Tibial nerve (tissue), 4 donors: ENCODE data around the gene CD320. TPM values are rescaled to one million over a fixed set of nuclear protein-coding genes. Genes with fewer than 3 reads are reported as not detected.
"Not testable (repeated sequence)": the region's sequence is repeated elsewhere in the genome, so short reads cannot be mapped to it uniquely, and the experiment has no call there.

Experiments
- DNase-seq, 2 donors: peaks; one replicate each; pipeline ENCODE4 v3.0.0-alpha.2; 2019; ENCODE audit warnings: low spot score in 2 of 2
- H3K27ac ChIP-seq, 4 donors: fragments of 200-600 bp; sonication (generic) in 3 of 4; one replicate each; pipeline ENCODE4 v1.5.1; 2017 to 2019; ENCODE audit warnings: mild to moderate bottlenecking in 1 of 4
- H3K27me3 ChIP-seq, 2 donors: fragments of 200-600 bp; sonication (generic) in 1 of 2; one replicate each; pipeline versions ENCODE4 v1.5.1 to v1.6.0; 2017 to 2019
- H3K36me3 ChIP-seq, 3 donors: fragments of 200-600 bp; sonication (generic); one replicate each; pipeline ENCODE4 v1.5.1; 2018 to 2019
- H3K4me1 ChIP-seq, 4 donors: fragments of 200-600 bp; sonication (generic) in 3 of 4; one replicate each; pipeline ENCODE4 v1.5.1; 2017 to 2019
- H3K4me3 ChIP-seq, 4 donors: fragments of 200-600 bp; sonication (generic) in 3 of 4; one replicate each; pipeline ENCODE4 v1.5.1; 2017 to 2019; ENCODE audit warnings: mild to moderate bottlenecking in 1 of 4, moderate library complexity in 1 of 4
- H3K9me3 ChIP-seq, 4 donors: fragments of 200-600 bp; sonication (generic) in 3 of 4; one replicate each; pipeline ENCODE4 v1.5.1; 2017 to 2019
- EP300 ChIP-seq, 2 donors: sonication (generic); formaldehyde crosslinking; IDR thresholded peaks; one replicate each; pipeline ENCODE4 v1.6.1; 2017; ENCODE audit warnings: antibody characterized with exemption in 2 of 2, mild to moderate bottlenecking in 1 of 2
- POLR2A ChIP-seq, 2 donors: fragments of 450-650 bp; IDR thresholded peaks; one replicate each; pipeline ENCODE4 v1.6.1; 2017; ENCODE audit warnings: antibody characterized with exemption in 2 of 2, mild to moderate bottlenecking in 2 of 2, moderate library complexity in 2 of 2
- WGBS, 2 donors: methylation state at CpG; one replicate each; pipeline ENCODE4 v1.1.5; 2018; 5-methylcytosine and 5-hydroxymethylcytosine counted together
- total RNA-seq, 4 donors: library from RNA; depleted of rRNA; stranded (reverse); fragments of >200 nt; gene quantifications; one replicate each; pipeline ENCODE4 v1.1.0, GENCODE V29; 2016
- TF ChIP-seq, protein P1 (sequence below), 5 experiments: fragments of 200-600 bp in 3 of 5; fragments of 450-650 bp in 2 of 5; sonication (generic) in 3 of 5; IDR thresholded peaks; one replicate each; pipeline ENCODE4 v1.5.1; 2016 to 2019; ENCODE audit warnings: antibody characterized with exemption in 5 of 5, mild to moderate bottlenecking in 3 of 5, moderate library complexity in 2 of 5

The CD320 gene
- total RNA-seq, 4 donors from 2014 or later: 64.7 to 109 (median 83.9) TPM

DNA sequence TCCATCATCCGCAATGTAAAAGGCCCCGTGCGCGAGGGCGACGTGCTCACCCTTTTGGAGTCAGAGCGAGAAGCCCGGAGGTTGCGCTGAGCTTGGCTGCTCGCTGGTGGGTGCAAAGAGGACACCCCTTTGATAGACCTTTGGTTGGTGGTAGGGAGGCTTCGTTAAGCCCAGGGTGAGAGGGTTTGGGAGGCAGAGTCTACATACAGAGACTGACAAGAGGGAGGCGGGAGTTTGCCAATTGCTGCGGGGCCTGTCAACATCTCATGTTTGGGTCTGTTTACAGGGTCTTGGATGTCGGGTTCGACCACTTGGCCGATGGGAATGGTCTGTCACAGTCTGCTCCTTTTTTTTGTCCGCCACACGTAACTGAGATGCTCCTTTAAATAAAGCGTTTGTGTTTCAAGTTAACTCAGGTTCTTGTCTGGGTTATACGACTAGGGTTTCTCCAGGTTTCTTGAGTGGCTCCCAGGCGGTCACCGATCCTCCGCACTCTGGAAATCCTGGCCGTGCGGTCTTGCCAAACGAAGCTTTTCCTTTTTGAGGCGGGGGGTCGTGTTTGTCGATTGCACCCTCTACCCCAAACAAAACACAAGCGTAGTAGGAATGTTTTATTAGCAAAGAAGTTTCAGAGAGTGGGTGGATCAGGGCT lies 14.0 kb upstream of the CD320 start:
- peaks cover 0 to 48% (median 21%) of the 10 kb centered on the region in 4 donors for H3K4me1 ChIP-seq
- peak overlapping the region; percentile 86 to 95 (median 92) for H3K27ac ChIP-seq
- peaks cover 0 to 41% (median 0%) of the 10 kb centered on the region in 3 donors for H3K36me3 ChIP-seq
- TF ChIP-seq POLR2A (IDR thresholded peaks at IDR 0.05) (no peak), EP300 (IDR thresholded peaks at IDR 0.05) (no peak)
- TF ChIP-seq, protein P1, sequence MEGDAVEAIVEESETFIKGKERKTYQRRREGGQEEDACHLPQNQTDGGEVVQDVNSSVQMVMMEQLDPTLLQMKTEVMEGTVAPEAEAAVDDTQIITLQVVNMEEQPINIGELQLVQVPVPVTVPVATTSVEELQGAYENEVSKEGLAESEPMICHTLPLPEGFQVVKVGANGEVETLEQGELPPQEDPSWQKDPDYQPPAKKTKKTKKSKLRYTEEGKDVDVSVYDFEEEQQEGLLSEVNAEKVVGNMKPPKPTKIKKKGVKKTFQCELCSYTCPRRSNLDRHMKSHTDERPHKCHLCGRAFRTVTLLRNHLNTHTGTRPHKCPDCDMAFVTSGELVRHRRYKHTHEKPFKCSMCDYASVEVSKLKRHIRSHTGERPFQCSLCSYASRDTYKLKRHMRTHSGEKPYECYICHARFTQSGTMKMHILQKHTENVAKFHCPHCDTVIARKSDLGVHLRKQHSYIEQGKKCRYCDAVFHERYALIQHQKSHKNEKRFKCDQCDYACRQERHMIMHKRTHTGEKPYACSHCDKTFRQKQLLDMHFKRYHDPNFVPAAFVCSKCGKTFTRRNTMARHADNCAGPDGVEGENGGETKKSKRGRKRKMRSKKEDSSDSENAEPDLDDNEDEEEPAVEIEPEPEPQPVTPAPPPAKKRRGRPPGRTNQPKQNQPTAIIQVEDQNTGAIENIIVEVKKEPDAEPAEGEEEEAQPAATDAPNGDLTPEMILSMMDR (IDR thresholded peaks at IDR 0.05): no peak
- H3K9me3 ChIP-seq: peaks cover 0 to 4% (median 0%) of the 10 kb centered on the region in 4 donors
- H3K4me3 ChIP-seq: peak overlapping the region; percentile 80 to 95 (median 88)
- no peak for DNase-seq
- H3K27me3 ChIP-seq: no peaks in the 10 kb centered on the region
- 15 to 22% methylated on average over 30 of the region's 30 CpGs for WGBS, 2 donors

DNA sequence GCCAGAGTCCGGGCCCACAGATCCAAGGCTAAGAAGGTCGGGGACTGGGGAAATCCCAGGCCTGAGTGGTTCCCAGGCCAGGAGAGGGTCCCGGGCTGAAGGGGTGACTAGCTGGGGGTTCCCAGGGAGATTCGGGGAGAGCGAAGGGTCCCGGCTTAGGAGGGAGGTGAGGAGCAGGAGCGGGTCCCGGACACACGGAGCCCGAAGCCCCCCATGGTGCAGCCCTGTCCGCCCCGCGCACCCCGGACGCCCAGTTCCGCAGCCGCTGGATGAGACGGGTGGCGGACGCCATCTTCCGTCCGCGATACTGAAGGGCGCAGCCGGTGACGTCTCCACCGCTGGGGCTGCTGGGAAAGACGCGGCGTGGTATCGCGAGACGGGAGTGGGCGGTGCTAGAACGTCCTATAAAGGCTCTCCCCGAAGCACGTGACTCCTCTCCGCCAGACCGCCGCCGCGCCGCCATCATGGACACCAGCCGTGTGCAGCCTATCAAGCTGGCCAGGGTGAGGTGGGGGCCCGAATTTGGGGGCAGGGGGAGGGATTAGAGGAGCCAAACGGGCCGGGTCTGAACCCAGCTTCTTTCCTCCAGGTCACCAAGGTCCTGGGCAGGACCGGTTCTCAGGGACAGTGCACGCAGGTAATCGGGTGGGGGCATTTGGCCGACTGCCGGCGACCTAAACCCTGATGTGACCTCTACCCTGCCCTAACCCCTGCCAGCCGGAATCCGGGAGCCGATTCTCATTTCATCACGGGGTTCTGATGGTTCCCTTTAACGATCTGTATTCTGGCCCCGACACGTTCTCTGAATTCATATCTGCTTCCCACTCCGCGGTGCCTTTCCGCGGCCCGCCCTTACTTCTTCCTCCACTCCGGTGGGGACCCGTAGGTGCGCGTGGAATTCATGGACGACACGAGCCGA lies 13.2 kb upstream of the CD320 start, which contains the start of the genes NDUFA7 and RPS28:
Gene NDUFA7 (minus strand): TSS at position 309 of the 919 bp plus-strand sequence. CDS start 17 bp downstream, at position 292.
Gene RPS28 (plus strand): TSS at position 430 of the 919 bp plus-strand sequence. CDS start 35 bp downstream, at position 465.
- Histone ChIP-seq H3K27ac (peak within 1 kb of the TSS; percentile 86 to 96 (median 94)), H3K27me3 (no peaks in the 10 kb centered on the region), H3K4me1 (peaks cover 0 to 52% (median 21%) of the 10 kb centered on the region in 4 donors), H3K9me3 (no peaks in the 10 kb centered on the region), H3K4me3 (peak within 1 kb of the TSS; percentile 80 to 95 (median 88)), H3K36me3 (peaks cover 0 to 43% (median 0%) of the 10 kb centered on the region in 3 donors)
- TF ChIP-seq, protein P1 (IDR thresholded peaks at IDR 0.05): peak; percentile 25 to 66 (median 39)
- TF ChIP-seq POLR2A (IDR thresholded peaks at IDR 0.05) (peak; percentile 82 to 93), EP300 (IDR thresholded peaks at IDR 0.05) (peak; percentile 91 to 97)
- peak; percentile 95 to 97 for DNase-seq
- WGBS, 2 donors: 1% methylated on average over 48 to 53 of the region's 72 CpGs

DNA sequence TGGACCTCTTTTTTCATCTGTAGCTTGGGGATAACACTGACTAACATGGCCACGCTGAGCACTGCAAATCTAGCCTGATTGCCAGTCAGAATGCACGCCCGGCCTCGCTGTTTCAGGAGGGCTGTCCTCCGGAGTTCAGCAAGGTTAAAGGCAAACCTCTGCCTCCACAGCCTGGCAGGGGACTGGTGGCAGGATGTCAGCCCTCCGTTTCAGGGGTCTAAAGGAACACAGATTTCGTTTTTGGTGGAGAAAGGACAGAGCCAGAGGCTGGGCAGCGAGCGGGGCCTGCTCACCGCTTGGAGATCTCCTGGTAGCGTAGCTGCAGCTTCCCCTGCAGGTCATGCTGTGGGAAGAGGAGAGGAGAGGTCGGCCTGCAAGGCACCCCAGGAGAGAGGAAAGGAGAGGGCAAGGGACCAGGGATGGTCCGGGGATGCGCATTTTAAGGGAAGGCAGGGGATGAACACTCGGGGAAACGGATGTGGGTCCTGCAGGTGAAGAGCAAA lies 12.5 kb upstream of the CD320 start:
- peak overlapping the region; percentile 80 to 95 (median 88) for H3K4me3 ChIP-seq
- H3K4me1 ChIP-seq: peaks cover 0 to 52% (median 21%) of the 10 kb centered on the region in 4 donors
- no peak for DNase-seq
- no peaks in the 10 kb centered on the region for H3K27me3 ChIP-seq
- no peak for TF ChIP-seq EP300 (IDR thresholded peaks at IDR 0.05)
- TF ChIP-seq POLR2A (IDR thresholded peaks at IDR 0.05): no peak
- TF ChIP-seq, protein P1 (IDR thresholded peaks at IDR 0.05): no peak
- H3K9me3 ChIP-seq: no peaks in the 10 kb centered on the region
- peak overlapping the region; percentile 86 to 96 (median 94) for H3K27ac ChIP-seq
- H3K36me3 ChIP-seq: peaks cover 0 to 50% (median 0%) of the 10 kb centered on the region in 3 donors
- 0 to 3% methylated on average over 16 of the region's 16 CpGs for WGBS, 2 donors

DNA sequence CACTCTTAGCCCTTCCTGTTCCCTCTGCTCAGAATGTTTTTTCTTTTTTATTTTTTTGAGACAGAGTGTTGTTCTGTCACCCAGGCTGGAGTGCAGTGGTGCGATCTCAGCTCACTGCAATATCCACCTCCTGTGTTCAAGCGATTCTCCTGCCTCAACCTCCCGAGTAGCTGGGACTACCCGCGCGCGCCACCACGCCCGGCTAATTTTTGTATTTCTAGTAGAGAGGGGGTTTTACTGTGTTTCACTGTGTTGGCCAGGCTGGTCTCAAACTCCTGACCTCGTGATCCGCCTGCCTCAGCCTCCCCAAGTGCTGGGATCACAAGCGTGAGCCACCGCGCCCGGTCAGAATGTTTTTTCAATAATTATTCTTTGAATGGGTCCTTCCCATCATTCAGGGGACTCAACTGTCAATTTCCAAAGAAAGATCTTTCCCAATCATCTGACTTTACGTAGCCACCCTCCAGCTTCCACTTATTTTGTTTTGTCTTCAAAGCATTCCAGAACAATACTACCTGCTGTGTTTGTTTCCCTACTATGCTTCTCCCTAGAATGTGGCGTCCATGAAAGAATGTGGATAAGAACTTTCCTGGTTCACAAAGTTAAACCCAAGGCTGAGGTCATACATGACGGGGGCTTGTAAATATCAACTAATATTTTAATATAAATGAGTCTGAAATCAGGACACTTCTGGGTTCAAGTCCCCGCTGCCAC lies 11.8 kb upstream of the CD320 start:
- no peaks in the 10 kb centered on the region for H3K27me3 ChIP-seq
- H3K36me3 ChIP-seq: peaks cover 0 to 56% (median 6%) of the 10 kb centered on the region in 3 donors
- H3K4me1 ChIP-seq: peaks cover 0 to 51% (median 21%) of the 10 kb centered on the region in 4 donors
- peak overlapping the region; percentile 80 to 95 (median 88) for H3K4me3 ChIP-seq
- H3K9me3 ChIP-seq: no peaks in the 10 kb centered on the region
- TF ChIP-seq EP300 (IDR thresholded peaks at IDR 0.05) (no peak), POLR2A (IDR thresholded peaks at IDR 0.05) (no peak)
- TF ChIP-seq, protein P1 (IDR thresholded peaks at IDR 0.05): no peak
- peak overlapping the region; percentile 86 to 96 (median 94) for H3K27ac ChIP-seq
- no peak for DNase-seq
- WGBS, 2 donors: 83 to 86% methylated on average over 19 of the region's 19 CpGs

DNA sequence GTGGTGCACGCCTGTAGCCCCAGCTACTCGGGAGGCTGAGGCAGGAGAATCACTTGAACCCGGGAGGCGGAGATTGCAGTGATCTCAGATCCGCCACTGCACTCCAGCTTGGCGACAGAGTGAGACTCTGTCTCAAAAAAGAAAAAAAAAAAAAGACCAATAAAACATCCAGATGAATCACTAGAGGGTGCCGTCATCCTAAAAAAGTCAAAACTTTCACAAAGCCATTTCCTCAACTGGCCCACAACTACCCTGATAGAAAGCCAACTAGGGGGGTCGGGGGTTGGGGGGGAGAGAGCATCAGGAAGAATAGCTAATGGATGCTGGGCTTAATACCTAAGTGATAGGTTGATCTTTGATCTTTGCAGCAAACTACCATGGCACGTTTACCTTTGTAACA lies 10.7 kb upstream of the CD320 start:
- DNase-seq, H3K9me3 ChIP-seq, H3K27ac ChIP-seq, H3K27me3 ChIP-seq, H3K4me3 ChIP-seq: not testable (repeated sequence)
- 74 to 75% methylated on average over 9 of the region's 9 CpGs for WGBS, 2 donors
- Histone ChIP-seq H3K36me3 (peaks cover 0 to 56% (median 7%) of the 10 kb centered on the region in 3 donors), H3K4me1 (peaks cover 0 to 40% (median 21%) of the 10 kb centered on the region in 4 donors)
